ENCODE measurements around the gene ELAVL3. TPM values are rescaled to one million over a fixed set of nuclear protein-coding genes. Genes with fewer than 3 reads are reported as not detected.

The ELAVL3 gene
- total and polyA plus RNA-seq, 2 of the 8 experiments (the other 6 are each of a cell fraction or from before 2014, with no cell fraction given): 0.80 to 1.0 TPM

DNA sequence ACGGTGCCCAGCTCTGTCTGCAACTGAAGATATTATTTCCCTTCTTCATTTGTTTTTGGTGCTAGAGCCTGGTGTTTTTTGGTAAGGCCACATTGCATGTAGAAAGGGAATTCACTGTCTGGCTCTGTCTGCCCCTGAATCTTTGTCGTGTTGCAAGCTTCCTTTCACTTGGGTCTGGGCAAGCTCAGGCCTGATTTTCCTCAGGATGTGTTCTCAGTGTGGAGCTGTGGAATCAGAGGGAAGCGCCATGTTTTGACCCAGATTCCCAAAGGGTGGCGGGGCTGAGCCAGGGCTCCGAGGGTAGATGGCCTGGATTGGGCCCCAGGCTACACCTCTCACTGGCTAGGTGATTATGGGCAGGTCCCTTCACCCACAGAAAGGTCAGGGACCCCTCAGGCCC is 36.8 kb downstream of the ELAVL3 start:
- Histone ChIP-seq H4K5ac (ENCODE audit: insufficient read length, low read depth, low read length) (no peak overlapping the region), H2BK120ac (replicated peaks; ENCODE audit: low read depth, low read length) (no peak overlapping the region), H3K56ac (replicated peaks; ENCODE audit: insufficient read length, low read depth, low read length) (no peak overlapping the region), H3K4me3 (ENCODE audit: extremely low read depth in 1 of 4, insufficient read depth in 2 of 4, low read depth in 3 of 4, low read length in 4 of 4) (no peak overlapping the region), H2BK12ac (ENCODE audit: low read depth, low read length) (no peak overlapping the region), H3K14ac (ENCODE audit: insufficient read length) (no peak overlapping the region), H2AK5ac (ENCODE audit: low read depth, low read length) (no peak overlapping the region), H3K23me2 (ENCODE audit: low read depth, low read length) (no peaks in the 10 kb centered on the region), H4K8ac (ENCODE audit: extremely low read depth, insufficient read depth, low read length) (no peak overlapping the region), H2AFZ (ENCODE audit: low read length) (no peak overlapping the region), H3K79me1 (ENCODE audit: low read depth, low read length) (peaks cover 2% of the 10 kb centered on the region; the same call in 1 of the 2 replicates), H3K79me2 (ENCODE audit: control insufficient read depth in 1 of 2, insufficient read depth in 2 of 2, low read length in 2 of 2) (no peaks in the 10 kb centered on the region), H2BK5ac (ENCODE audit: low read depth, low read length) (no peak overlapping the region), H4K91ac (replicated peaks; ENCODE audit: insufficient read length, low read length) (no peak overlapping the region), H3K36me3 (ENCODE audit: control insufficient read depth in 2 of 4, insufficient read depth in 4 of 4, low read length in 3 of 4) (peaks cover 25 to 60% (median 48%) of the 10 kb centered on the region in 4 experiments), H3K18ac (ENCODE audit: extremely low read depth, low read length) (no peak overlapping the region), H3K23ac (ENCODE audit: insufficient read length) (no peak overlapping the region), H2BK20ac (ENCODE audit: low read length) (no peak overlapping the region), H3K4me2 (ENCODE audit: insufficient read depth in 1 of 2, low read depth in 2 of 2, low read length in 2 of 2) (no peak overlapping the region), H3K4me1 (replicated peaks in 1 of 4; ENCODE audit: control insufficient read depth in 3 of 4, insufficient read depth in 4 of 4, low read length in 3 of 4) (no peaks in the 10 kb centered on the region; a peak in 2 of 7 replicates), H3K9ac (replicated peaks in 1 of 4; ENCODE audit: extremely low read depth in 1 of 4, low read depth in 3 of 4, low read length in 3 of 4) (no peak overlapping the region), H4K20me1 (replicated peaks in 1 of 2; ENCODE audit: control insufficient read depth in 1 of 2, insufficient read depth in 2 of 2, low read length in 2 of 2) (peaks cover 9 to 20% of the 10 kb centered on the region in 2 experiments), H3K27me3 (replicated peaks in 1 of 4; ENCODE audit: control insufficient read depth in 3 of 4, extremely low read depth in 1 of 4, insufficient read depth in 3 of 4, low read length in 3 of 4) (no peaks in the 10 kb centered on the region), H3K27ac (ENCODE audit: low read depth, low read length) (no peak overlapping the region), H2BK15ac (ENCODE audit: low read length) (no peak overlapping the region), H3K9me3 (ENCODE audit: insufficient read depth in 2 of 2, low read depth in 1 of 2, low read length in 1 of 2) (no peaks in the 10 kb centered on the region), H3K4ac (replicated peaks; ENCODE audit: insufficient read length, low read depth, low read length) (no peak overlapping the region)
- FAIRE-seq (no peak), DNase-seq (ENCODE audit: low read depth in 1 of 2, low spot score in 2 of 2) (no peak)
- TF ChIP-seq, protein P1, sequence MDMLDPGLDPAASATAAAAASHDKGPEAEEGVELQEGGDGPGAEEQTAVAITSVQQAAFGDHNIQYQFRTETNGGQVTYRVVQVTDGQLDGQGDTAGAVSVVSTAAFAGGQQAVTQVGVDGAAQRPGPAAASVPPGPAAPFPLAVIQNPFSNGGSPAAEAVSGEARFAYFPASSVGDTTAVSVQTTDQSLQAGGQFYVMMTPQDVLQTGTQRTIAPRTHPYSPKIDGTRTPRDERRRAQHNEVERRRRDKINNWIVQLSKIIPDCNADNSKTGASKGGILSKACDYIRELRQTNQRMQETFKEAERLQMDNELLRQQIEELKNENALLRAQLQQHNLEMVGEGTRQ (IDR thresholded peaks at IDR 0.05; ENCODE audit: low read length): no peak
- TF ChIP-seq CEBPB (IDR thresholded peaks at IDR 0.05; ENCODE audit: low read depth, low read length) (no peak), CHD1 (IDR thresholded peaks at IDR 0.05; ENCODE audit: low read depth, low read length) (no peak), SP2 (IDR thresholded peaks at IDR 0.05; ENCODE audit: low read length) (no peak)
- WGBS, 2 experiments (ENCODE audit: extremely low coverage in 1 of 2, insufficient coverage in 1 of 2, insufficient read length in 1 of 2, insufficient replicate concordance in 2 of 2, low coverage in 1 of 2, low lambda C conversion rate in 2 of 2, missing lambda C conversion rate in 1 of 2): 92% methylated on average over 5 of the region's 5 CpGs; no CpG with 5 or more reads in 1 of the 2 experiments
- ChIA-PET POLR2A (ENCODE audit: partially characterized antibody) (interaction anchor here (0.9 to 2.0 kb wide), 8 partner anchors 9 to 83 kb away, joined by 3 to 5 read pairs (median 4); partner anchors contain the start of genes EPOR, ODAD3, PRKCSH and RGL3), CTCF (ENCODE audit: partially characterized antibody) (interaction anchor here (0.6 to 13.0 kb wide), 11 partner anchors 8 to 169 kb away, joined by 3 to 192 read pairs (median 3); partner anchors contain the start of genes EPOR, PRKCSH, RGL3 and SWSAP1)
